GM12878 (cell line): ENCODE measurements around the gene NEU1. TPM values are rescaled to one million over a fixed set of nuclear protein-coding genes. Genes with fewer than 3 reads are reported as not detected.

Source experiments
- ASH2L ChIP-seq: fragments of 300-600, 200-600 bp; sonication (generic); IDR thresholded peaks from 2 replicates; pipeline ENCODE4 v1.6.1; 2017; ENCODE audit warnings: low read depth, mild to moderate bottlenecking, borderline replicate concordance
- CBX3 ChIP-seq: fragments of 200-600 bp; sonication (generic); IDR thresholded peaks from 2 replicates; pipeline ENCODE4 v1.6.1; 2016; ENCODE audit warnings: low read depth, borderline replicate concordance
- ETV6 ChIP-seq, 2 experiments: fragments of 450-650 bp in 1 of 2; IDR thresholded peaks in 1 of 2; conservative IDR thresholded peaks in 1 of 2; 2 replicates each; pipeline ENCODE4 v1.6.1; 2014; ENCODE audit warnings: antibody characterized with exemption in 1 of 2, borderline replicate concordance in 1 of 2, low read depth in 1 of 2, mild to moderate bottlenecking in 1 of 2, moderate library complexity in 1 of 2
- GATAD2B ChIP-seq: fragments of 450-650 bp; conservative IDR thresholded peaks from 2 replicates; pipeline ENCODE4 v1.6.1; 2017; ENCODE audit warnings: low read depth, mild to moderate bottlenecking, moderate library complexity
- HDAC6 ChIP-seq: fragments of 200-600 bp; sonication (generic); IDR thresholded peaks from one replicate; pipeline ENCODE4 v1.8.0; 2017; ENCODE audit warnings: antibody characterized with exemption; ENCODE audit not compliant: unreplicated experiment
- IKZF1 ChIP-seq: fragments of 450-650 bp; conservative IDR thresholded peaks from 2 replicates; pipeline ENCODE4 v1.6.1; 2017; ENCODE audit warnings: antibody characterized with exemption, mild to moderate bottlenecking
- MYB ChIP-seq: fragments of 150-350 bp; IDR thresholded peaks from 2 replicates; pipeline ENCODE4 v1.6.1; 2014; ENCODE audit warnings: mild to moderate bottlenecking, low read depth, low read length, borderline replicate concordance
- NBN ChIP-seq: fragments of 450-650 bp; IDR thresholded peaks from 2 replicates; pipeline ENCODE4 v1.6.1; 2016
- NRF1 ChIP-seq: conservative IDR thresholded peaks from 2 replicates; pipeline ENCODE4 v1.6.1; 2011; ENCODE audit warnings: mild to moderate bottlenecking, low read depth, low read length, improper control_type of control experiment
- RBBP5 ChIP-seq: fragments of 200-600 bp; sonication (generic); conservative IDR thresholded peaks from 2 replicates; pipeline ENCODE4 v1.6.1; 2016
- SIX5 ChIP-seq: IDR thresholded peaks from 2 replicates; pipeline ENCODE4 v1.6.1; 2011; ENCODE audit warnings: mild to moderate bottlenecking, low read depth, low read length, moderate library complexity; ENCODE audit not compliant: severe bottlenecking
- WRNIP1 ChIP-seq: IDR thresholded peaks from 2 replicates; pipeline ENCODE4 v1.6.1; 2011; ENCODE audit warnings: low read depth, low read length, improper control_type of control experiment, borderline replicate concordance
- ZBTB40 ChIP-seq: fragments of 450-650 bp; IDR thresholded peaks from 2 replicates; pipeline ENCODE4 v1.6.1; 2016; ENCODE audit warnings: mild to moderate bottlenecking, moderate library complexity, borderline replicate concordance
- ZNF592 ChIP-seq: fragments of 450-650 bp; IDR thresholded peaks from 2 replicates; pipeline ENCODE4 v1.6.1; 2017; ENCODE audit warnings: mild to moderate bottlenecking, moderate library complexity
- polyA plus RNA-seq, 11 experiments: library from polyadenylated mRNA; depleted of rRNA in 4 of 11; unstranded in 6 of 11; stranded (reverse) in 5 of 11; fragments of >200 nt; fragmentation: Nextera tagmentation in 4 of 11; fragmentation: Illumina TruSeq in 1 of 11; extraction: Ambion mirVana in 4 of 11; extraction: Trizol in 1 of 11; gene quantifications; 1 replicate in 1 of 11; 2 replicates in 10 of 11; pipeline versions ENCODE4 v1.2.1 to v1.2.3, GENCODE V29; 2011 to 2016; ENCODE audit warnings: inconsistent platforms in 2 of 11, missing spikeins in 2 of 11, low read depth in 1 of 11
- total RNA-seq, 4 experiments: library from RNA; depleted of rRNA in 3 of 4; stranded (reverse); fragments of >200 nt in 3 of 4; fragmentation: Illumina TruSeq in 1 of 4; extraction: Trizol in 1 of 4; gene quantifications; 2 replicates each; pipeline versions ENCODE4 v1.2.1 to v1.2.3, GENCODE V29; 2013 to 2021
- TF ChIP-seq, protein P1 (sequence below): IDR thresholded peaks from 2 replicates; pipeline ENCODE4 v1.6.1; 2011; ENCODE audit warnings: mild to moderate bottlenecking, low read depth, low read length, moderate library complexity; ENCODE audit not compliant: insufficient replicate concordance
- TF ChIP-seq, protein P2 (sequence below): IDR thresholded peaks from 2 replicates; pipeline ENCODE4 v1.6.1; 2011; ENCODE audit warnings: low read depth, mild to moderate bottlenecking, low read length, moderate library complexity, borderline replicate concordance; ENCODE audit errors: extremely low read depth

The NEU1 gene
- total and polyA plus RNA-seq, 10 of the 15 experiments (the other 5 are each of a cell fraction or from before 2014, with no cell fraction given) = 7.2 to 26.9 (median 21.6) TPM

GRCh38 chr6:31826793-31827285 is 35.8 kb downstream of the NEU1 start (continued):
- TF ChIP-seq ZBTB40 (no peak), SIX5 (no peak), NBN (0 out of 2 replicates have a peak, but pooled peaks have one; percentile 16), CBX3 (no peak), ASH2L (no peak), IKZF1 (no peak; the same call in 1 of the 2 replicates), GATAD2B (peak; percentile 31; the same call in 1 of the 2 replicates), NRF1 (no peak), MYB (peak; percentile 90), ETV6 (conservative IDR thresholded peaks at IDR 0.05 in 1 of 2, IDR thresholded peaks at IDR 0.05 in 1 of 2; ENCODE audit: borderline replicate concordance in 1 of 2, low read depth in 1 of 2) (no peak), RBBP5 (no peak), WRNIP1 (0 out of 2 replicates have a peak, but pooled peaks have one; percentile 13), ZNF592 (no peak), HDAC6 (peak; percentile 6)
- TF ChIP-seq, protein P1, sequence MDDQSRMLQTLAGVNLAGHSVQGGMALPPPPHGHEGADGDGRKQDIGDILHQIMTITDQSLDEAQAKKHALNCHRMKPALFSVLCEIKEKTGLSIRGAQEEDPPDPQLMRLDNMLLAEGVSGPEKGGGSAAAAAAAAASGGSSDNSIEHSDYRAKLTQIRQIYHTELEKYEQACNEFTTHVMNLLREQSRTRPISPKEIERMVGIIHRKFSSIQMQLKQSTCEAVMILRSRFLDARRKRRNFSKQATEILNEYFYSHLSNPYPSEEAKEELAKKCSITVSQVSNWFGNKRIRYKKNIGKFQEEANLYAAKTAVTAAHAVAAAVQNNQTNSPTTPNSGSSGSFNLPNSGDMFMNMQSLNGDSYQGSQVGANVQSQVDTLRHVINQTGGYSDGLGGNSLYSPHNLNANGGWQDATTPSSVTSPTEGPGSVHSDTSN = no peak
- TF ChIP-seq, protein P2, sequence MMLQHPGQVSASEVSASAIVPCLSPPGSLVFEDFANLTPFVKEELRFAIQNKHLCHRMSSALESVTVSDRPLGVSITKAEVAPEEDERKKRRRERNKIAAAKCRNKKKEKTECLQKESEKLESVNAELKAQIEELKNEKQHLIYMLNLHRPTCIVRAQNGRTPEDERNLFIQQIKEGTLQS = no peak
